Calu3 (cell line): ENCODE measurements around the gene TM9SF4. TPM values are rescaled to one million over a fixed set of nuclear protein-coding genes. Genes with fewer than 3 reads are reported as not detected.

Experiments used
- BruUV-seq: library from RNA; stranded (reverse); fragments of 400-500 nt; replicated peaks from 2 replicates; lab custom pipeline; 2021; lab: Mats Ljungman, UMichigan
- CTCF ChIA-PET: fragments of 300-600 bp; sonication (Branson Sonifier 250); formaldehyde crosslinking; loops from one replicate; lab custom pipeline; 2022; ENCODE audit warnings: antibody characterized with exemption; lab: Charles Lee
- DNase-seq: peaks from one replicate; pipeline ENCODE4 v3.0.0; 2022
- H3K27ac Mint-ChIP-seq: one replicate; pipeline ENCODE4 v1.8.0; 2022; ENCODE audit warnings: mixed read lengths; ENCODE audit not compliant: unreplicated experiment
- H3K27me3 Mint-ChIP-seq: one replicate; pipeline ENCODE4 v1.8.0; 2022; ENCODE audit warnings: mixed read lengths; ENCODE audit not compliant: unreplicated experiment
- H3K36me3 Mint-ChIP-seq: one replicate; pipeline ENCODE4 v1.8.0; 2022; ENCODE audit warnings: mild to moderate bottlenecking, moderate library complexity, mixed read lengths; ENCODE audit not compliant: insufficient read depth, unreplicated experiment
- H3K4me1 Mint-ChIP-seq: one replicate; pipeline ENCODE4 v1.8.0; 2022; ENCODE audit warnings: mild to moderate bottlenecking, low read depth, mixed read lengths; ENCODE audit not compliant: unreplicated experiment
- H3K4me3 Mint-ChIP-seq: one replicate; pipeline ENCODE4 v1.8.0; 2022; ENCODE audit warnings: mild to moderate bottlenecking, low read depth, moderate library complexity, mixed read lengths; ENCODE audit not compliant: unreplicated experiment
- H3K9me3 Mint-ChIP-seq: one replicate; pipeline ENCODE4 v1.8.0; 2022; ENCODE audit warnings: low read depth, mixed read lengths; ENCODE audit not compliant: unreplicated experiment
- intact Hi-C: fragments of 100-400 bp; cut with micrococcal nuclease; formaldehyde crosslinking; loops from one replicate; pipeline ENCODE4 v1.10.0; 2022; ENCODE audit not compliant: unreplicated experiment
- total RNA-seq: library from RNA; stranded (reverse); gene quantifications from 2 replicates; pipeline ENCODE4 v1.2.3, GENCODE V29; 2022
- TF ChIP-seq, protein P1 (sequence below): fragments of 200-600 bp; IDR thresholded peaks from one replicate; pipeline ENCODE4 v1.8.0; 2022; ENCODE audit warnings: antibody characterized with exemption; ENCODE audit not compliant: unreplicated experiment

Gene TM9SF4
- total RNA-seq, 1 experiment from 2014 or later: 95.3 TPM

DNA sequence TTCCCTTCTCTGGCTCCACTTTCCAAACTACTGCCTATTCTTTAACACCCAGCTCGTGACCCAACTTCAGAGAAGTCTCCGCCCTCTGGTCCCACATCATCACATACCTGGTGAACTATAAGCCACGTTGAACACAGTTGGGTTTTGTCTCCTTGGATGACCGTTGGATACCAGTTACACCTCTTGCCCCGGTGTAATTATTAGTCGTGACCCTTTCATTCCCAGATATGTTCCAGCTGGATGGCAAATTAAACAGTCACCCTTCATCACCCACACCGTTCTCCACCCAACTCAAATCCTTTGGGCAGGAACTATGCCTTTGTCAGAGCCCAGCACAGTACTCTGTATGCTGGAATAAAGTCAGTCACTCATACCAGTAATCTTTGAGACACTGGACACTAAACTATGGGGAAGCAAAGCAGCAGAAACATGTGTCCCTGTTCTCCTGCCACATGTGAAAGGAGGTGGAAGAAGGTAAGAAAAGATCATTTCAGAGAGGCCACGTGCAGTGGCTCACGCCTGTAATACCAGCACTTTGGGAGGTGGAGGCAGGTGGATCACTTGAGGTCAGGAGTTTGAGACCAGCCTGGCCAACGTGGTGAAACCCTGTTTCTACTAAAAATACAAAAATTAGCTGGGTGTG lies 75.6 kb downstream of the TM9SF4 start:
- peaks cover 15% of the 10 kb centered on the region for H3K27me3 Mint-ChIP-seq
- no peaks in the 10 kb centered on the region for H3K4me1 Mint-ChIP-seq
- CTCF ChIA-PET: no interaction called here
- no peaks in the 10 kb centered on the region for H3K36me3 Mint-ChIP-seq
- no peak overlapping the region for H3K27ac Mint-ChIP-seq
- H3K9me3 Mint-ChIP-seq: no peaks in the 10 kb centered on the region
- no TSS peak for BruUV-seq
- TF ChIP-seq, protein P1, sequence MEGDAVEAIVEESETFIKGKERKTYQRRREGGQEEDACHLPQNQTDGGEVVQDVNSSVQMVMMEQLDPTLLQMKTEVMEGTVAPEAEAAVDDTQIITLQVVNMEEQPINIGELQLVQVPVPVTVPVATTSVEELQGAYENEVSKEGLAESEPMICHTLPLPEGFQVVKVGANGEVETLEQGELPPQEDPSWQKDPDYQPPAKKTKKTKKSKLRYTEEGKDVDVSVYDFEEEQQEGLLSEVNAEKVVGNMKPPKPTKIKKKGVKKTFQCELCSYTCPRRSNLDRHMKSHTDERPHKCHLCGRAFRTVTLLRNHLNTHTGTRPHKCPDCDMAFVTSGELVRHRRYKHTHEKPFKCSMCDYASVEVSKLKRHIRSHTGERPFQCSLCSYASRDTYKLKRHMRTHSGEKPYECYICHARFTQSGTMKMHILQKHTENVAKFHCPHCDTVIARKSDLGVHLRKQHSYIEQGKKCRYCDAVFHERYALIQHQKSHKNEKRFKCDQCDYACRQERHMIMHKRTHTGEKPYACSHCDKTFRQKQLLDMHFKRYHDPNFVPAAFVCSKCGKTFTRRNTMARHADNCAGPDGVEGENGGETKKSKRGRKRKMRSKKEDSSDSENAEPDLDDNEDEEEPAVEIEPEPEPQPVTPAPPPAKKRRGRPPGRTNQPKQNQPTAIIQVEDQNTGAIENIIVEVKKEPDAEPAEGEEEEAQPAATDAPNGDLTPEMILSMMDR: no peak
- no peak for DNase-seq
- no peak overlapping the region for H3K4me3 Mint-ChIP-seq
- intact Hi-C loops: no loop called here

DNA sequence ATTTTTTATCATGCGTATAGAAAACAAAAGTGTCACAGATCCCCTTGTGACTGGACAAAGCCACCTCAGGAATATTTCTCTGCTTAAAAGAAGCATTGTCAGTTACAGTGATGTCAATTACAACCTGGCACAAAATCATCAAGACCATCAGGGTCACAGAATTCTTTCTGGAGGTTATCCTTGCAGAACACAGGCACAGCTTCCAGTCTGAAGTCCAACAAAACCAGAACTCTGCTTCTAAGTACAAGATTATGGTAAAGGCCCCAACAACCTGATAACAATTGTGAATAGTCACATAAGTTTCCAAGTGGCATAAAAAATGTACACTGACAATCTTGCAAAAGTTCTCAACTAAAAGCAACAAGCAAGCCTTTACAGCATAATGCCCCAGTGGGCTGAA lies 77.0 kb downstream of the TM9SF4 start:
- Mint-ChIP-seq H3K27me3 (peaks cover 15% of the 10 kb centered on the region), H3K9me3 (no peaks in the 10 kb centered on the region), H3K4me3 (no peak overlapping the region), H3K36me3 (no peaks in the 10 kb centered on the region), H3K27ac (no peak overlapping the region), H3K4me1 (no peaks in the 10 kb centered on the region)
- intact Hi-C loops: no loop called here
- TF ChIP-seq, protein P1: no peak
- no peak for DNase-seq
- no TSS peak for BruUV-seq
- CTCF ChIA-PET: no interaction called here

DNA sequence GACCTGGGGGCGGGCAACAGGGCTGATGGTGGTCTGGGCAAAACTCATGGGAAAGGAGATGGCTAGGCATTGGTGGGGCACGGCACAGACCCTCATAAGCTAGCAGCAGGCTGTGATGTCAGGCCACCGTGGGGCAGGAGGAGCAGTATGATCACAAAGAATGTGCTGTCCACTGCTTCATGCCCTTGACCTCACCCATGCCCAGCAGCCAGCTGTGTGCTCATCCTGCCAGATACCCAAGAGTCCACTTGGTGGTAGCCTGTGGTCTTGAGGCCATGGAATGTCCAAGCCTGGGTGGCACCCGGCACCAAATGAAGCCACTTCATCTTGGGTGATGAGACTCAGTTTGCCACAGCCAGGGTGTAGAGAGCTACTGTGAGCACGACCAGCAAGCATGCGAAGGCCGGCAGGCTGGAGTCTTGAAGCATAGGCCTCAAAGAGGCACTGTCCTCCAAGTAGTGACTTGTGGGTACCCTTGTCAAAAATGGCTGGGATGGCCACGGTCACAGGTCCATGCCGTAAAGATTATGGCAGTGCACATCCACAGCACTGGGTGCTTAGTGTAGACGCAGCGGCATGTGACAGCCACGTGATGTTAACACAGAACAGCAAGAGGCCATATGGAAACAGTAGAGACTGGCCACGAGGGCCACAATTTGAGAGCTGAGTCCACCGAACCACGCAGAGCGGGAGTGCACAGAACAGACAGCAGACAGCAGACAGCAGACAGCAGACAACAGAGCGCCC lies 79.0 kb downstream of the TM9SF4 start:
- Mint-ChIP-seq H3K27me3 (peaks cover 15% of the 10 kb centered on the region), H3K9me3 (no peaks in the 10 kb centered on the region), H3K27ac (no peak overlapping the region), H3K4me3 (no peak overlapping the region), H3K36me3 (peaks cover 6% of the 10 kb centered on the region), H3K4me1 (no peaks in the 10 kb centered on the region)
- intact Hi-C loops: no loop called here
- TF ChIP-seq, protein P1: no peak
- BruUV-seq: no TSS peak
- CTCF ChIA-PET: interaction anchor here (0.6 kb wide), 1 partner anchor 277 kb away, joined by 4 read pairs; no protein-coding TSS in a partner anchor
- no peak for DNase-seq

DNA sequence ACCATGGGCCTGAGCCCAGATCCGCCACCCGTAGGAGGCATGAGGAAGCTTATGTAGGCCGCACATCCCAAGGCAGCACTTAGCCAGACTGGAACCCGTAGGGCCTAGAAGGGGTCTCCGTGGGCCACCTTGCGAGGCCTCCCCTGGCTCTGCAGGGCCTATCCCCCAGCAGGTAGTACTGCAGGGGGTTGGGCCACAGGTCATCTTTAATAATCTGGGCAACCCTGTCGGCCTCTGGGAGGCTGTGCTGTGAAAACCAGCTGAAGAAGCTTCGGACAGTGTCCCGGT lies 79.6 kb downstream of the TM9SF4 start:
- TF ChIP-seq, protein P1: no peak
- Mint-ChIP-seq H3K9me3 (no peaks in the 10 kb centered on the region), H3K36me3 (peaks cover 6% of the 10 kb centered on the region), H3K4me1 (no peaks in the 10 kb centered on the region), H3K27me3 (peaks cover 15% of the 10 kb centered on the region), H3K27ac (no peak overlapping the region), H3K4me3 (no peak overlapping the region)
- BruUV-seq: no TSS peak
- no peak for DNase-seq
- CTCF ChIA-PET: no interaction called here
- intact Hi-C loops: no loop called here
